ENCODE results near the gene TMCC1.
"Not testable (repeated sequence)": the region's sequence is repeated elsewhere in the genome, so short reads cannot be mapped to it uniquely, and the experiment has no call there.

The TMCC1 gene

DNA sequence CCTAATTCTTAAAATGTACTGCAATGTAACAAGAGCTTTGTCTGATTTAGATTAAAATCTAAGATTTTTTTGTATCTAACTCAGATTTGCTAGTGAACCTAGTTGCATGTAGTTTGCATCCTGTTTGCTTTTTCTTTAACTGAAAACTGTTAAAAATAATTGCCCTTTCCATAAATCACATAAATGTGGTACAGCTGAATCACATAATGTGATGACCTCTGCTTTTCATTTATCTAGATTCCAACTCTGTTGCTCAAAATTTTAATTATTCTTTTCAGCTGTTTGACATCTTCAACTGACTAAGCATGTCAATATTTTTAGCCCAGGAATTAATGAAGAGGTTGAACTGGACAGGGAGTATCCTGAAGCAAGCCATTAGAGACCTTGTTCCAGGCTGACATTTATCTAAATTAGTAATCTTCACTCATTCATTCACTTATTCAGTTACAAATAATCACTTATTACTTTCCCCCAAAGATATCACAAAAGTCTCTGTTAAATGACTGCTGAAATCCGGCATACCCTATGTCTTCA is 185.1 kb downstream of the TMCC1 start:
- Histone ChIP-seq H3K27ac (no peak overlapping the region), H3K4me2 (no peak overlapping the region), H3K36me3 (peaks cover 0 to 13% (median 0%) of the 10 kb centered on the region in 11 experiments; a peak in 3 of 22 replicates), H3K4me1 (peaks cover 0 to 1% (median 0%) of the 10 kb centered on the region in 10 experiments; a peak in 2 of 20 replicates), H3K9me3 (replicated peaks in 1 of 11) (no peaks in the 10 kb centered on the region), H3K4me3 (no peak overlapping the region), H3K9ac (no peak overlapping the region), H3K27me3 (no peaks in the 10 kb centered on the region), H4K20me1 (peaks cover 0 to 31% (median 0%) of the 10 kb centered on the region in 11 experiments; a peak in 4 of 22 replicates)
- no peak for TF ChIP-seq Cebpa-rat (IDR thresholded peaks at IDR 0.05)

DNA sequence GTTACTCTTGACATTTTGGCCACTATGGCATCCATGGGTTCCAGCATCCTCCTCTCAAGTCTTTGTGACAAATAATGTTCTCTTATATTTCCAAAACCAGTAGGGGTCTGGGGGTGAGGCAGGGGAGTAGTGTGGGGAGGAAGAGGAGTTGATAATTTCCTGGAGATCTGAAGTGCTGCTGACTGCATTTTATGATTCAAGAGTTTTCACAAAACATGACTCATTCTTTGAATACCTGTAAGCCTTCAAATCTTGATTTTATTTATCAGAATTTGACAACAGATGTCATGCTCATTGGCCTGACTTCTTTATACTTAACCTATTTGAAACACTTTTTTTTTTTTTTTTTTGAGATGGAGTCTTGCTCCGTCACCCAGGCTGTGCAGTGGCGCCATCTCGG is 188.2 kb downstream of the TMCC1 start:
- TF ChIP-seq Cebpa-rat (IDR thresholded peaks at IDR 0.05), result no peak
- Histone ChIP-seq H3K27me3 (no peaks in the 10 kb centered on the region), H3K27ac (no peak overlapping the region), H3K9ac (no peak overlapping the region), H4K20me1 (peaks cover 0 to 26% (median 0%) of the 10 kb centered on the region in 11 experiments; a peak in 2 of 22 replicates), H3K9me3 (replicated peaks in 1 of 11) (no peaks in the 10 kb centered on the region), H3K4me1 (peaks cover 0 to 9% (median 4%) of the 10 kb centered on the region in 10 experiments; a peak in 4 of 20 replicates), H3K4me2 (no peak overlapping the region), H3K36me3 (peaks cover 0 to 10% (median 0%) of the 10 kb centered on the region in 11 experiments; a peak in 2 of 22 replicates), H3K4me3 (no peak overlapping the region)

DNA sequence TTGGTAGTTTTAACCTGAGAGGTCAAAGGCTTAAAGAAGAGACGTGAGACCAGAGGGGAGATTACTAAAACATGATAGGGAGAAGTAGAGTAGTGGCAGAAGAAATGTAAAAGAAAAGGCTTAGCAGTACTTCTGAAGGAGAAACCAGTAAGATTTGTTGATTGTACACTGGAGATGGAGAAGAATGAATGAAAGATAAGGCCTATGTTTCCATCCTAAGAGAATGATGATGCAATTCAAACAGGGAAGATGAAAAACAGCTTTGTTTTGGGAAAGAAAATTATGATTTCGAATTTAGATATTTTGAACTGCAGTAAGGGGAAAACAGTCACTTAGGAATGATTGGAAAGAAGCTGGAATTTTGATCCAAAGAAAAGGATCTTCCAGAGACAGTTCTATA is 189.6 kb downstream of the TMCC1 start:
- no peak overlapping the region for H3K4me2 ChIP-seq
- peaks cover 0 to 9% (median 4%) of the 10 kb centered on the region in 10 experiments; a peak in 4 of 20 replicates for H3K4me1 ChIP-seq
- H3K9me3 ChIP-seq (replicated peaks in 1 of 11), result peaks cover 0 to 4% (median 0%) of the 10 kb centered on the region in 11 experiments; a peak in 1 of 22 replicates
- H3K4me3 ChIP-seq, result no peak overlapping the region
- H3K9ac ChIP-seq, result no peak overlapping the region
- TF ChIP-seq Cebpa-rat (IDR thresholded peaks at IDR 0.05), result no peak
- no peaks in the 10 kb centered on the region for H3K27me3 ChIP-seq
- peaks cover 0 to 23% (median 0%) of the 10 kb centered on the region in 11 experiments; a peak in 2 of 22 replicates for H4K20me1 ChIP-seq
- H3K36me3 ChIP-seq, result peaks cover 0 to 6% (median 0%) of the 10 kb centered on the region in 11 experiments; a peak in 1 of 22 replicates
- no peak overlapping the region for H3K27ac ChIP-seq

DNA sequence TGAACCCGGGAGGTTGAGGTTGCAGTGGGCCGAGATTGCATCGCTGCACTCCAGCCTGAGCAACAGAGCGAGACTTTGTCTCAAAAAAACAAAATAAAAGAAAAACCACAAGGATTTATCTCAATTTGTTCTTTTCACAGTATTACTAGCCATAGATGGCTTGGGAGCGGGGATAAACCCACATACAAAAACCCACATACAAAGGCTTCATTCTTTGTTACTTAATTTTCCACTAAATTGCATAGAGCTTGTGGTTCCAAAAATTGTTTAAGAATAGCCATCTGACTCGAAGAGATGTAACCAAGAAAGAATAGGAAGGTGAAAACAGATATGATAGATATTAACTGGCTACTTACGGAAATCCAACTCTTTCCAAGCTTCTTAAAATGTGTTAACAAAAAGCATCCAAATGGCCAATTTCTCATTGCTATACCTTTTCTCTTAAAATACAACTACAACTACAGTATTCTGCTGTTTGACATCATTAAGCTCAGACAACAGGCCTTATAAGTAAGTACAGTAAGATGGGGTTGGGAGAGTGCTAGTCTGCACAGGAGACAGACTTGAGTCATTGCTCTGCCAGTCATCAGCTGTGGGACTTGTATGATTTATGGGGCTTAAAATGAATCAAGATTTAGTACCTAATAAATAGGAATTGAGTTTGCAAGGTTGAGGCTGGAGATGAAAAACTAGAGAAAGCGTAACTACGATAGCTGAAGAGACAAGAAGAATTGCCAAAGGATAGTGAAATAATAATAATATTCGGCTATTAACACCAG is 190.4 kb downstream of the TMCC1 start:
- Histone ChIP-seq H3K4me3 (no peak overlapping the region), H4K20me1 (peaks cover 0 to 23% (median 0%) of the 10 kb centered on the region in 11 experiments; a peak in 2 of 22 replicates), H3K4me2 (peak overlapping the region in 3 of 11 experiments; percentile 4 to 15 (median 12); a peak in 1 of 22 replicates), H3K4me1 (peaks cover 0 to 9% (median 4%) of the 10 kb centered on the region in 10 experiments; a peak in 4 of 20 replicates), H3K36me3 (peaks cover 0 to 11% (median 1%) of the 10 kb centered on the region in 11 experiments; a peak in 6 of 22 replicates), H3K27me3 (no peaks in the 10 kb centered on the region), H3K9me3 (replicated peaks in 1 of 11) (peaks cover 2 to 11% (median 5%) of the 10 kb centered on the region in 11 experiments; a peak in 21 of 22 replicates), H3K27ac (no peak overlapping the region), H3K9ac (no peak overlapping the region)
- no peak for TF ChIP-seq Cebpa-rat (IDR thresholded peaks at IDR 0.05)

DNA sequence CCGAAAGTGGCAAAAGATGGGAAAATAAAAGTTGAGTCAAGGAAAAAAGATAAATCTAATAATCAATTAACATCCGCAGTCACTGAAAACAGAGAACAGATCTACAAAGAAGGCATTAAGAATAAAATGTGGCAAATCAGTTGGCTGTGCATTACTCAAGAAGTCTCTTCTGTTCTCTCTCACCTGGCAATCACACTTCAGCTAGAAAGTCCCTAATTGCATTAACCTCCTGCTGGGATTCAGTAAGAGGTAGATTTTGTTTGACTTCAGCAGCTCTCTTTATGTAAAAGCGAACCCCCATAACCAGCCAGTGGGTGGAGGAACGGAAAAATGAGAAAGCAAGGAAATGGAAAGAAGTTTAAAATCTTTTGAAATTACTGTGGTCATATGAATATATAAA is 192.3 kb downstream of the TMCC1 start:
- peaks cover 12 to 30% (median 17%) of the 10 kb centered on the region in 11 experiments for H3K36me3 ChIP-seq
- H3K9me3 ChIP-seq (replicated peaks in 1 of 11), result peaks cover 22 to 31% (median 24%) of the 10 kb centered on the region in 11 experiments
- H3K27ac ChIP-seq, result no peak overlapping the region
- H3K4me2 ChIP-seq, result no peak overlapping the region
- no peaks in the 10 kb centered on the region for H3K27me3 ChIP-seq
- peaks cover 0 to 21% (median 0%) of the 10 kb centered on the region in 11 experiments; a peak in 2 of 22 replicates for H4K20me1 ChIP-seq
- no peak for TF ChIP-seq Cebpa-rat (IDR thresholded peaks at IDR 0.05)
- H3K4me3 ChIP-seq, result no peak overlapping the region
- no peak overlapping the region for H3K9ac ChIP-seq
- H3K4me1 ChIP-seq, result peaks cover 0 to 9% (median 4%) of the 10 kb centered on the region in 10 experiments; a peak in 4 of 20 replicates

DNA sequence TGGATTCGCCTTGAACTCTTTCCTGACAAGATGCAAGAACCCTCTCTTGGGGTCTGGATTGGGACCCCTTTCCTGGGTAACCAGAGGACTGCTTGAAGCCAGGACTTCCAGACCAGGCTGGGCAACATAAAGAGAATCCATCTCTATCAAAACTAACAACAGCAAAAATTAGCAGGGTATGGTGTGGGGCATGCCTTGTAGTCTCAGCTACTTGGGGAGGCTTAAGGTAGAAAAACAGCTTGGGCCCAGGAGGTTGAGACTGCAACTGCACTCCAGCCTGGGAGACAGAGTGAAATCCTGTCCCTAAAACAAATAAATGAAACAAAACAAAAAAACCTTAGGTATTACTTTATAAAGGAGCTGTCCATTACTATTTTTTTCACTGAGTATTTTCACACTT is 193.9 kb downstream of the TMCC1 start:
- H3K27ac ChIP-seq, result no peak overlapping the region
- no peak overlapping the region for H3K4me2 ChIP-seq
- peaks cover 0 to 9% (median 4%) of the 10 kb centered on the region in 10 experiments; a peak in 4 of 20 replicates for H3K4me1 ChIP-seq
- no peak overlapping the region for H3K4me3 ChIP-seq
- H4K20me1 ChIP-seq, result peaks cover 0 to 19% (median 0%) of the 10 kb centered on the region in 11 experiments; a peak in 2 of 22 replicates
- peaks cover 33 to 42% (median 36%) of the 10 kb centered on the region in 11 experiments for H3K9me3 ChIP-seq (replicated peaks in 1 of 11)
- peaks cover 15 to 42% (median 22%) of the 10 kb centered on the region in 11 experiments for H3K36me3 ChIP-seq
- no peak overlapping the region for H3K9ac ChIP-seq
- no peak for TF ChIP-seq Cebpa-rat (IDR thresholded peaks at IDR 0.05)
- H3K27me3 ChIP-seq, result no peaks in the 10 kb centered on the region

DNA sequence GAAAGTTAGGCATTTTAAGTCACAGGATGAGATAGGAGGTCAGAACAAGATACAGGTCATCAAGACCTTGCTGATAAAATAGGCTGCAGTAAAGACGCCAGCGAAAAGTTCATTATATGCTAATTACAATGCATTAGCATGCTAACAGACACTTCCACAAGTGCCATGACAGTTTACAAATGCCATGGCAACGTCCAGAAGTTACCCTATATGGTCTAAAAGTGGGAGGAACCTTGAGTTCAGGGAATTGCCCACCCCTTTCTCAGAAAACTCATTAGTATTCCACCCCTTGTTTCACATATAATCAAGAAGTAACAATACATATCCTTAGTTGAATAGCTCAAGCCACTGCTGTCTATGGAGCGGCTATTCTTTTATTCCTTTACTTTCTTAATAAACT is 194.3 kb downstream of the TMCC1 start:
- H3K9ac ChIP-seq, result no peak overlapping the region
- peaks cover 0 to 9% (median 4%) of the 10 kb centered on the region in 10 experiments; a peak in 4 of 20 replicates for H3K4me1 ChIP-seq
- H3K4me2 ChIP-seq, result no peak overlapping the region
- no peak overlapping the region for H3K27ac ChIP-seq
- no peak for TF ChIP-seq Cebpa-rat (IDR thresholded peaks at IDR 0.05)
- peaks cover 33 to 42% (median 36%) of the 10 kb centered on the region in 11 experiments for H3K9me3 ChIP-seq (replicated peaks in 1 of 11)
- no peak overlapping the region for H3K4me3 ChIP-seq
- H4K20me1 ChIP-seq, result peaks cover 0 to 19% (median 0%) of the 10 kb centered on the region in 11 experiments; a peak in 2 of 22 replicates
- no peaks in the 10 kb centered on the region for H3K27me3 ChIP-seq
- peaks cover 15 to 42% (median 22%) of the 10 kb centered on the region in 11 experiments for H3K36me3 ChIP-seq

DNA sequence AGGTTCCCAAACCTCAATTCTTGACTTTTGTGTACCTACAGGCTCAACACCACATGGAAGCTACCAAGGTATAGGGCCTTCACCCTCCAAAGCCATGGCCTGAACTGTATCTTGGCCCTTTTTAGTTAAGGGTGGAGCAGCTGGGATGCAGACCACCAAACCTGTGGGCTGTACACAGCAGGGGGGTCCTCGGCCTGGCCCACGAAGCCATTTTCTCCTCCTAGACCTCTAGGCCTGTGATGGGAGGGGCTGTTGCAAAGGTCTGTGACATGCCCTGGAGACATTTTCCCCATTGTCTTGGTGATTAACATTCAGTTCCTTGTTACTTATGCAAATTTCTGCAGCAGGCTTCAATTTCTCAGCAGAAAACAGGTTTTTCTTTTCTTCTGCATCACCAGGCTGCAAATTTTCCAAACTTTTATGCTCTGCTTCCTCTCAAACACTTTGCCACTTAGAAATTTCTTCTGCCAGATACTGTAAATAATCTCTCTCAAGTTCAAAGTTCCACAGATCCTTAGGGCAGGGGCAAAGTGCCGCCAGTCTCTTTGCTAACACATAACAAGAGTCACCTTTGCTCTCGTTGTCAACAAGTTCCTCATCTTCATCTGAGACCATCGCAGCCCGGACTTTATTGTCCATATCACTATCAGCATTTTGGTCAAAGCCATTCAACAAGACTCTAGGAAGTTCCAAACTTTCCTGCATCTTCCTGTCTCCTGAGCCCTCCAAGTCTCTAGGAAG is 196.1 kb downstream of the TMCC1 start:
- Histone ChIP-seq H3K9me3 (replicated peaks in 1 of 11) (peaks cover 33 to 42% (median 36%) of the 10 kb centered on the region in 11 experiments), H3K4me3 (peak overlapping the region in 2 of 10 experiments; percentile 8; a peak in 2 of 20 replicates), H3K27me3 (no peaks in the 10 kb centered on the region), H3K27ac (no peak overlapping the region), H4K20me1 (peaks cover 0 to 5% (median 0%) of the 10 kb centered on the region in 11 experiments; a peak in 2 of 22 replicates), H3K4me1 (no peaks in the 10 kb centered on the region), H3K36me3 (peaks cover 15 to 42% (median 22%) of the 10 kb centered on the region in 11 experiments), H3K4me2 (no peak overlapping the region), H3K9ac (no peak overlapping the region)
- no peak for TF ChIP-seq Cebpa-rat (IDR thresholded peaks at IDR 0.05)

DNA sequence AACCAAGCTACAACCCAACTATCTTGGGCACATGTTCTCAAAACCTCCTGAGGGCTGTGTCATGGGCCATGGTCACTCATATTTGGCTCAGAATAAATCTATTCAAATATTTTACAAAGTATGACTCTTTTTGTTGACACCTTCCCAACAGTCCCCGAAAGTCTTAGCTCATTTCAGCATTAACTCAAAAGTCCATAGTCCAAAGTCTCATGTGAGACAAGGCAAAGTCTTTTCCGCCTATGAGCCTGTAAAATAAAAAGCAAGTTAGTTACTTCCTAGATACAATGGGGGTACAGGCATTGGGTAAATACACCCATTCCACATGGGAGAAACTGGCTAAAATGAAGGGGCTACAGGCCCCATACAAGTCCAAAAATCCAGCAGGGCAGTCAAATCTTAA is 197.1 kb downstream of the TMCC1 start:
- H3K27me3 ChIP-seq, H3K9ac ChIP-seq, H3K4me3 ChIP-seq, H3K4me2 ChIP-seq, H3K27ac ChIP-seq, H3K4me1 ChIP-seq, H4K20me1 ChIP-seq: not testable (repeated sequence)
- H3K36me3 ChIP-seq, result peaks cover 15 to 42% (median 22%) of the 10 kb centered on the region in 11 experiments
- peaks cover 33 to 42% (median 36%) of the 10 kb centered on the region in 11 experiments for H3K9me3 ChIP-seq (replicated peaks in 1 of 11)

All from BLaER1 treated with 17β-estradiol and CSF1 and Interleukin-3, amounts not matched to agents 10 nM and 100 nM (cell line).